Vagina (tissue), 2 donors: ENCODE measurements around the gene PRM3.

Source experiments
- CTCF ChIP-seq, 3 experiments: fragments of 450-650 bp in 2 of 3; fragments of 200-600 bp in 1 of 3; sonication (generic) in 1 of 3; IDR thresholded peaks; one replicate each; pipeline ENCODE4 v1.5.1; 2017 to 2019; ENCODE audit warnings: antibody characterized with exemption in 3 of 3, mild to moderate bottlenecking in 2 of 3, moderate library complexity in 2 of 3
- POLR2A ChIP-seq, 2 donors: fragments of 450-650 bp; IDR thresholded peaks; one replicate each; pipeline ENCODE4 v1.6.1; 2017; ENCODE audit warnings: antibody characterized with exemption in 2 of 2, mild to moderate bottlenecking in 2 of 2, moderate library complexity in 2 of 2

- no peak for TF ChIP-seq POLR2A (IDR thresholded peaks at IDR 0.05)
- TF ChIP-seq CTCF (IDR thresholded peaks at IDR 0.05) = no peak
Measured at GRCh38 chr16:11224096-11224893, 49.1 kb downstream of the PRM3 start.
